ENCODE measurements around the gene HNRNPH1. TPM values are rescaled to one million over a fixed set of nuclear protein-coding genes. Genes with fewer than 3 reads are reported as not detected.
A peak's percentile ranks its signal among the peaks of the same experiment; 100 is the strongest.
"Not testable (repeated sequence)": the region's sequence is repeated elsewhere in the genome, so short reads cannot be mapped to it uniquely, and the experiment has no call there.

The HNRNPH1 gene
- total and polyA plus RNA-seq, 2 of the 8 experiments (the other 6 are each of a cell fraction or from before 2014, with no cell fraction given), result 170 to 735 TPM

DNA sequence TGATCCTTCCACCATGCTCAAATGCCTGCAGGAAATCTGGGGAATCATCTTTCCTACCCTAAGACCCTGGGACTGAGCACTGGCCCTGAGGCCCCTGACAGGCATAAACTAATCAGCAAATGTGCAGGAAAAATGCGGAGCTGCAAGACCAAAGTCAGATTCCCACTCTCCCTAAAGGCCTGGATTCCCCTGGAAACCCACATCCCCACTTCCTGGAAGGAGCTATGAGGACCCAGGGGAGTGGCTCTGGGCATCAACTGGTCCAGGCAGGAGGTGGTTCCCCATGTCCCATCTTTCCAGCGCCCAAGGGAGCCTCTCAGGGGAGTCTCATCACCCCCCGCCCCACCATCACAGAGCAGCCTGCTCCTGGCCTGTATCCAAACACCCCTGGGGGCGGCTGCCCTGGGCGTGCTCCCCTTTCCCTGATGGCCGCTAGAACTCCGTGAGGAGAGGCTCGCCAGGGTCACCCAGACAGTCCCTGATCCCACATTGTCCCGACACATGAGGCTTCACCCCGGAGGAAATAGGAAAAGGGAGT is 25.8 kb upstream of the HNRNPH1 start:
- H3K9me3 ChIP-seq (ENCODE audit: insufficient read depth in 2 of 2, low read depth in 1 of 2, low read length in 1 of 2); H3K56ac ChIP-seq (replicated peaks; ENCODE audit: insufficient read length, low read depth, low read length); H3K4ac ChIP-seq (replicated peaks; ENCODE audit: insufficient read length, low read depth, low read length); H2AFZ ChIP-seq (ENCODE audit: low read length); H3K9ac ChIP-seq (replicated peaks in 1 of 4; ENCODE audit: extremely low read depth in 1 of 4, low read depth in 3 of 4, low read length in 3 of 4); H3K79me2 ChIP-seq (ENCODE audit: control insufficient read depth in 1 of 2, insufficient read depth in 2 of 2, low read length in 2 of 2); H2AK5ac ChIP-seq (ENCODE audit: low read depth, low read length); H4K5ac ChIP-seq (ENCODE audit: insufficient read length, low read depth, low read length); CTCF ChIA-PET (ENCODE audit: partially characterized antibody); H3K18ac ChIP-seq (ENCODE audit: extremely low read depth, low read length); H2BK15ac ChIP-seq (ENCODE audit: low read length); H3K36me3 ChIP-seq (ENCODE audit: control insufficient read depth in 2 of 4, insufficient read depth in 4 of 4, low read length in 3 of 4); H3K27me3 ChIP-seq (replicated peaks in 1 of 4; ENCODE audit: control insufficient read depth in 3 of 4, extremely low read depth in 1 of 4, insufficient read depth in 3 of 4, low read length in 3 of 4); DNase-seq (ENCODE audit: low read depth in 1 of 2, low spot score in 2 of 2); H2BK20ac ChIP-seq (ENCODE audit: low read length); H3K4me3 ChIP-seq (ENCODE audit: extremely low read depth in 1 of 4, insufficient read depth in 2 of 4, low read depth in 3 of 4, low read length in 4 of 4); H3K23me2 ChIP-seq (ENCODE audit: low read depth, low read length); H3K79me1 ChIP-seq (ENCODE audit: low read depth, low read length); H4K91ac ChIP-seq (replicated peaks; ENCODE audit: insufficient read length, low read length); H2BK5ac ChIP-seq (ENCODE audit: low read depth, low read length); H3K4me2 ChIP-seq (ENCODE audit: insufficient read depth in 1 of 2, low read depth in 2 of 2, low read length in 2 of 2); H4K8ac ChIP-seq (ENCODE audit: extremely low read depth, insufficient read depth, low read length); H2BK120ac ChIP-seq (replicated peaks; ENCODE audit: low read depth, low read length); H3K23ac ChIP-seq (ENCODE audit: insufficient read length); H2BK12ac ChIP-seq (ENCODE audit: low read depth, low read length); H3K14ac ChIP-seq (ENCODE audit: insufficient read length); H3K27ac ChIP-seq (ENCODE audit: low read depth, low read length); H4K20me1 ChIP-seq (replicated peaks in 1 of 2; ENCODE audit: control insufficient read depth in 1 of 2, insufficient read depth in 2 of 2, low read length in 2 of 2); H3K4me1 ChIP-seq (replicated peaks in 1 of 4; ENCODE audit: control insufficient read depth in 3 of 4, insufficient read depth in 4 of 4, low read length in 3 of 4): not testable (repeated sequence)
- POLR2A ChIA-PET (ENCODE audit: partially characterized antibody), result interaction anchor here (1.2 to 2.5 kb wide), 2 partner anchors 16 to 26 kb away, joined by 3 to 9 read pairs; partner anchors contain the start of gene HNRNPH1
- FAIRE-seq, result peak; percentile 19
- WGBS, 2 experiments (ENCODE audit: extremely low coverage in 1 of 2, insufficient coverage in 1 of 2, insufficient read length in 1 of 2, insufficient replicate concordance in 2 of 2, low coverage in 1 of 2, low lambda C conversion rate in 2 of 2, missing lambda C conversion rate in 1 of 2), result 91% methylated on average over 9 of the region's 10 CpGs; no CpG with 5 or more reads in 1 of the 2 experiments

All from H1 (cell line).